ENCODE data around the gene DMD.

DNA sequence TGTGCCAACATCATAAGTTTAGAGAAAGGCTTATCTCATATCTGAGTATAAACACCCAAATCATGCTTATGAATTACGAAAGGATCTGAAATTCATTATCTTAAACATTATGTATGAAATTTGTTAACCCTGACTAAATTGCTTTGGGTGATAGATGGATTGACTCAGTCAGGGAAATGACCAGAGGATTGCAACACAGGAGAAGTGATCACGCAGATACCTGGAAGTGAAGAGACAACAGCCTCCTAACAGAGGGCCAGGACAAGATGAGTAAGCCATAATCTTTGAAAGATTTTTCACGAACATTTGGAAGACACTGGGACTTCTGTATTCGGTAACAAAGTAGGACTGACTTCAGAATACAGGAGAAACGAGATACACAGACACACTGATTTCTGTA is 363.4 kb downstream of the DMD start:
- TF ChIP-seq CTCF (conservative IDR thresholded peaks at IDR 0.05) = no peak
- TF ChIP-seq ZFX (IDR thresholded peaks at IDR 0.05) = no peak

Data from C4-2B (cell line).